HG03095 (cell line): ENCODE measurements around the gene NTRK1.

Experiments
- ATAC-seq: cut with Tn5 transposase; IDR thresholded peaks from one replicate; pipeline ENCODE4 v1.9.1; 2021; ENCODE audit warnings: moderate library complexity; ENCODE audit not compliant: unreplicated experiment

The NTRK1 gene

GRCh38 chr1:156877433-156878170, 16.9 kb downstream of the NTRK1 start:
- ATAC-seq = no peak

GRCh38 chr1:156879876-156880275, 19.2 kb downstream of the NTRK1 start:
- ATAC-seq = no peak

GRCh38 chr1:156880473-156880872, 19.8 kb downstream of the NTRK1 start:
- ATAC-seq = no peak

GRCh38 chr1:156881101-156881500, 20.4 kb downstream of the NTRK1 start:
- ATAC-seq = no peak

GRCh38 chr1:156881663-156882062, 21.0 kb downstream of the NTRK1 start:
- ATAC-seq = no peak

GRCh38 chr1:156882543-156882942, 21.9 kb downstream of the NTRK1 start:
- ATAC-seq = no peak

GRCh38 chr1:156883919-156884318, 23.3 kb downstream of the NTRK1 start:
- no peak for ATAC-seq

- ATAC-seq = no peak
Observed at GRCh38 chr1:156884560-156885184, 24.0 kb downstream of the NTRK1 start.

- ATAC-seq = no peak
Observed at GRCh38 chr1:156885314-156885713, 24.6 kb downstream of the NTRK1 start.

- no peak for ATAC-seq
Observed at GRCh38 chr1:156885880-156886355, 25.3 kb downstream of the NTRK1 start.

- no peak for ATAC-seq
Observed at GRCh38 chr1:156886583-156887281, 26.1 kb downstream of the NTRK1 start.

- no peak for ATAC-seq
Observed at GRCh38 chr1:156887317-156887716, 26.7 kb downstream of the NTRK1 start.

- no peak for ATAC-seq
Observed at GRCh38 chr1:156887734-156888133, 27.1 kb downstream of the NTRK1 start.

GRCh38 chr1:156889802-156890580, 29.3 kb downstream of the NTRK1 start:
- ATAC-seq = no peak

- no peak for ATAC-seq
Observed at GRCh38 chr1:156892190-156893047, 31.8 kb downstream of the NTRK1 start.

GRCh38 chr1:156893048-156893953, 32.6 kb downstream of the NTRK1 start, which contains the start of gene PEAR1:
PEAR1 (plus strand) TSS chr1:156893718; CDS start chr1:156903927, 10,209 bp downstream.
- no peak for ATAC-seq

- no peak for ATAC-seq
Observed at GRCh38 chr1:156894001-156894400, 33.3 kb downstream of the NTRK1 start.

GRCh38 chr1:156894711-156895454, 34.2 kb downstream of the NTRK1 start:
- no peak for ATAC-seq
